H9 (cell line): ENCODE data around the gene DGUOK. TPM values are rescaled to one million over a fixed set of nuclear protein-coding genes. Genes with fewer than 3 reads are reported as not detected.

Source experiments
- DNase-seq: peaks from one replicate; pipeline ENCODE4 v3.0.0-alpha.2; 2017
- H2AFZ ChIP-seq: one replicate; pipeline ENCODE4 v1.6.1; 2013; ENCODE audit warnings: mild to moderate bottlenecking, low read length, control low read depth, moderate library complexity
- H2AK5ac ChIP-seq: 2 replicates; pipeline ENCODE4 v1.6.1; 2013; ENCODE audit warnings: low read length, control low read depth, mixed read lengths; ENCODE audit not compliant: insufficient read length
- H2BK120ac ChIP-seq: one replicate; pipeline ENCODE4 v1.6.1; 2013; ENCODE audit warnings: low read depth, mild to moderate bottlenecking, low read length, control low read depth, inconsistent platforms; ENCODE audit not compliant: poor library complexity, severe bottlenecking
- H2BK12ac ChIP-seq: 2 replicates; pipeline ENCODE4 v1.6.1; 2013; ENCODE audit warnings: low read length, control low read depth, mixed read lengths, low read depth; ENCODE audit not compliant: insufficient read length
- H2BK15ac ChIP-seq: 2 replicates; pipeline ENCODE4 v1.6.1; 2013; ENCODE audit warnings: low read depth, low read length, control low read depth
- H2BK20ac ChIP-seq: one replicate; pipeline ENCODE4 v1.6.1; 2013; ENCODE audit warnings: low read depth, mild to moderate bottlenecking, low read length, control low read depth, inconsistent platforms; ENCODE audit not compliant: poor library complexity, severe bottlenecking
- H2BK5ac ChIP-seq: 2 replicates; pipeline ENCODE4 v1.6.1; 2013; ENCODE audit warnings: low read length, control low read depth, mixed read lengths; ENCODE audit not compliant: insufficient read length
- H3K14ac ChIP-seq: 2 replicates; pipeline ENCODE4 v1.6.1; 2013; ENCODE audit warnings: low read length, control low read depth; ENCODE audit not compliant: insufficient read depth
- H3K18ac ChIP-seq: 2 replicates; pipeline ENCODE4 v1.6.1; 2013; ENCODE audit warnings: low read depth, mild to moderate bottlenecking, mixed read lengths, low read length, control low read depth; ENCODE audit not compliant: insufficient read length
- H3K23ac ChIP-seq: 2 replicates; pipeline ENCODE4 v1.6.1; 2013; ENCODE audit warnings: low read length, control low read depth, mixed read lengths, low read depth; ENCODE audit not compliant: insufficient read length
- H3K23me2 ChIP-seq: 2 replicates; pipeline ENCODE4 v1.6.1; 2013; ENCODE audit warnings: low read depth, mild to moderate bottlenecking, mixed read lengths, low read length, control low read depth; ENCODE audit not compliant: insufficient read length, poor library complexity, severe bottlenecking
- H3K27ac ChIP-seq: 2 replicates; pipeline ENCODE4 v1.5.1; 2013; ENCODE audit warnings: low read length, control low read depth, mixed read lengths, low read depth; ENCODE audit not compliant: insufficient read length
- H3K27me3 ChIP-seq: 2 replicates; pipeline ENCODE4 v1.6.1; 2013; ENCODE audit warnings: low read length, control low read depth, inconsistent platforms; ENCODE audit not compliant: insufficient read depth
- H3K4ac ChIP-seq: 2 replicates; pipeline ENCODE4 v1.6.1; 2013; ENCODE audit warnings: low read depth, mild to moderate bottlenecking, control low read depth, inconsistent platforms, low read length, moderate library complexity
- H3K4me1 ChIP-seq: 2 replicates; pipeline ENCODE4 v1.6.1; 2013; ENCODE audit warnings: low read length, control low read depth, inconsistent platforms; ENCODE audit not compliant: insufficient read depth
- H3K4me2 ChIP-seq: 2 replicates; pipeline ENCODE4 v1.6.1; 2013; ENCODE audit warnings: low read length, control low read depth, mixed read lengths; ENCODE audit not compliant: insufficient read length, insufficient read depth
- H3K56ac ChIP-seq: 2 replicates; pipeline ENCODE4 v1.6.1; 2013; ENCODE audit warnings: low read depth, mild to moderate bottlenecking, mixed read lengths, low read length, control low read depth; ENCODE audit not compliant: insufficient read length
- H3K79me1 ChIP-seq: 2 replicates; pipeline ENCODE4 v1.6.1; 2013; ENCODE audit warnings: low read depth, mild to moderate bottlenecking, moderate library complexity, low read length, control low read depth, inconsistent platforms; ENCODE audit not compliant: insufficient read depth, poor library complexity, severe bottlenecking
- H3K79me2 ChIP-seq: 2 replicates; pipeline ENCODE4 v1.6.1; 2013; ENCODE audit warnings: low read length, control low read depth, inconsistent platforms; ENCODE audit not compliant: insufficient read depth
- H3K9ac ChIP-seq: 2 replicates; pipeline ENCODE4 v1.6.1; 2013; ENCODE audit warnings: low read length, control low read depth, mixed read lengths; ENCODE audit not compliant: insufficient read length; ENCODE audit errors: extremely low read depth
- H3K9me3 ChIP-seq: one replicate; pipeline ENCODE4 v1.6.1; 2013; ENCODE audit warnings: low read depth, low read length, inconsistent platforms; ENCODE audit not compliant: control insufficient read depth
- H3T11ph ChIP-seq: one replicate; pipeline ENCODE4 v1.6.1; 2013; ENCODE audit warnings: mild to moderate bottlenecking, low read length, control low read depth, inconsistent platforms
- H4K20me1 ChIP-seq: one replicate; pipeline ENCODE4 v1.6.1; 2013; ENCODE audit not compliant: control insufficient read depth, insufficient read length, insufficient read depth
- H4K5ac ChIP-seq: 2 replicates; pipeline ENCODE4 v1.6.1; 2013; ENCODE audit warnings: low read depth, mild to moderate bottlenecking, mixed read lengths, low read length, control low read depth; ENCODE audit not compliant: insufficient read length
- H4K8ac ChIP-seq: replicated peaks from 2 replicates; pipeline ENCODE4 v1.6.1; 2013; ENCODE audit warnings: low read length, control low read depth, mixed read lengths, low read depth; ENCODE audit not compliant: insufficient read length
- H4K91ac ChIP-seq: 2 replicates; pipeline ENCODE4 v1.6.1; 2013; ENCODE audit warnings: low read depth, mild to moderate bottlenecking, moderate library complexity, mixed read lengths, low read length, control low read depth; ENCODE audit not compliant: insufficient read length
- H3K27ac Mint-ChIP-seq, 3 experiments: 2 replicates in 2 of 3; 3 replicates in 1 of 3; pipeline ENCODE4 v1.8.0; 2020 to 2021; ENCODE audit warnings: mixed read lengths in 3 of 3, mild to moderate bottlenecking in 1 of 3, moderate library complexity in 1 of 3
- H3K27me3 Mint-ChIP-seq: 2 replicates; pipeline ENCODE4 v1.8.0; 2021; ENCODE audit warnings: low read depth, mild to moderate bottlenecking, moderate library complexity, mixed read lengths
- H3K36me3 Mint-ChIP-seq, 3 experiments: 2 replicates in 2 of 3; 3 replicates in 1 of 3; pipeline ENCODE4 v1.8.0; 2020 to 2021; ENCODE audit warnings: low read depth in 3 of 3, mixed read lengths in 3 of 3; ENCODE audit not compliant: insufficient read depth in 1 of 3
- H3K4me1 Mint-ChIP-seq, 2 experiments: 2 replicates each; pipeline ENCODE4 v1.8.0; 2020; ENCODE audit warnings: mixed read lengths in 2 of 2
- H3K4me3 Mint-ChIP-seq, 2 experiments: 2 replicates in 1 of 2; 3 replicates in 1 of 2; pipeline ENCODE4 v1.8.0; 2020 to 2021; ENCODE audit warnings: mild to moderate bottlenecking in 2 of 2, mixed read lengths in 2 of 2, moderate library complexity in 1 of 2
- H3K9me3 Mint-ChIP-seq, 2 experiments: 2 replicates in 1 of 2; 3 replicates in 1 of 2; pipeline ENCODE4 v1.8.0; 2020; ENCODE audit warnings: mild to moderate bottlenecking in 2 of 2, mixed read lengths in 2 of 2, moderate library complexity in 1 of 2
- CTCF ChIP-seq: fragments of 200-600 bp; sonication (generic); conservative IDR thresholded peaks from 3 replicates; pipeline ENCODE4 v1.8.0; 2021; ENCODE audit warnings: antibody characterized with exemption, mild to moderate bottlenecking
- WGBS: extraction: QIAGEN DNeasy Blood & Tissue Kit; methylation state at CpG from one replicate; pipeline ENCODE4 v1.1.7; 2013; ENCODE audit warnings: missing lambda C conversion rate, low lambda C conversion rate, mixed read lengths; ENCODE audit not compliant: insufficient read length; ENCODE audit errors: extremely low coverage; 5-methylcytosine and 5-hydroxymethylcytosine counted together
- total RNA-seq: library from RNA; stranded (reverse); gene quantifications from 2 replicates; pipeline ENCODE4 v1.2.1, GENCODE V29; 2021

The DGUOK gene
- total RNA-seq, 1 experiment from 2014 or later = 98.5 TPM

GRCh38 chr2:73970850-73971471 is 44.3 kb downstream of the DGUOK start:
- Mint-ChIP-seq H3K36me3 (no peaks in the 10 kb centered on the region; a peak in 1 of 7 replicates), H3K4me1 (peaks cover 14 to 19% of the 10 kb centered on the region in 2 experiments), H3K27ac (no peak overlapping the region; a peak in 1 of 7 replicates), H3K27me3 (peaks cover 13% of the 10 kb centered on the region), H3K9me3 (no peaks in the 10 kb centered on the region), H3K4me3 (no peak overlapping the region; a peak in 1 of 5 replicates)
- Histone ChIP-seq H2BK12ac (no peak overlapping the region), H3K14ac (0 out of 2 replicates have a peak overlapping the region, but pooled peaks have one; percentile 71), H4K91ac (no peak overlapping the region), H3K23me2 (no peaks in the 10 kb centered on the region), H3K4ac (no peak overlapping the region), H3K9me3 (no peaks in the 10 kb centered on the region), H3K23ac (no peak overlapping the region), H4K5ac (no peak overlapping the region), H2BK120ac (no peak overlapping the region), H3K79me1 (no peaks in the 10 kb centered on the region), H4K20me1 (no peaks in the 10 kb centered on the region), H2AK5ac (no peak overlapping the region), H2BK5ac (no peak overlapping the region), H3K79me2 (no peaks in the 10 kb centered on the region), H2BK15ac (no peak overlapping the region), H4K8ac (no peak overlapping the region), H3K56ac (no peak overlapping the region), H3K4me2 (no peak overlapping the region), H2BK20ac (no peak overlapping the region), H3K18ac (no peak overlapping the region), H3T11ph (no peak overlapping the region), H3K27ac (no peak overlapping the region), H3K27me3 (no peaks in the 10 kb centered on the region), H2AFZ (no peak overlapping the region), H3K4me1 (no peaks in the 10 kb centered on the region), H3K9ac (no peak overlapping the region)
- DNase-seq = no peak
- TF ChIP-seq CTCF = no peak
- WGBS = no CpG with 5 or more reads among the region's 7 CpGs
